Measurements from ENCODE around the gene C1orf159. TPM values are rescaled to one million over a fixed set of nuclear protein-coding genes. Genes with fewer than 3 reads are reported as not detected.

C1orf159 gene
- total and polyA plus RNA-seq, 10 of the 15 experiments (the other 5 are each of a cell fraction or from before 2014, with no cell fraction given) = 0.11 to 23.4 (median 8.0) TPM

GRCh38 chr1:1069056-1069710 is 46.7 kb downstream of the C1orf159 start:
- ChIA-PET SMC1A (ENCODE audit: uncharacterized antibody, unreplicated experiment) (interaction anchor here (1.3 kb wide), 1 partner anchor 181 kb away, joined by 3 read pairs; no protein-coding TSS in a partner anchor), CTCF (interaction anchor here (0.9 kb wide), 1 partner anchor 36 kb away, joined by 3 read pairs; no protein-coding TSS in a partner anchor), RAD21 (ENCODE audit: unreplicated experiment) (interaction anchor here (1.1 kb wide), 1 partner anchor 85 kb away, joined by 3 read pairs; no protein-coding TSS in a partner anchor), POLR2A (interaction anchor here (1.0 to 1.4 kb wide), 2 partner anchors 30 to 204 kb away, joined by 3 to 4 read pairs; partner anchors contain the start of gene UBE2J2)
- DNase-seq (ENCODE audit: low read depth, low spot score) = peak; percentile 40
- H3K36me3 ChIP-seq (ENCODE audit: control insufficient read depth in 2 of 2, insufficient read depth in 2 of 2, low read length in 1 of 2) = no peaks in the 10 kb centered on the region
- no peaks in the 10 kb centered on the region for H3K79me2 ChIP-seq (ENCODE audit: control insufficient read depth, insufficient read depth, low read length)
- H3K4me2 ChIP-seq (ENCODE audit: control insufficient read depth, insufficient read depth) = peak overlapping the region; percentile 69; the same call in 1 of the 2 replicates
- 14% methylated on average over 37 of the region's 75 CpGs for WGBS (ENCODE audit: insufficient coverage, insufficient replicate concordance, low lambda C conversion rate, missing lambda C conversion rate)
- peak; percentile 88 for FAIRE-seq
- no peaks in the 10 kb centered on the region for H3K9me3 ChIP-seq (replicated peaks; ENCODE audit: control insufficient read depth, insufficient read depth, low read length)
- peak; percentile 68 for ATAC-seq
- no peak overlapping the region; the same call in 1 of the 2 replicates for H3K9ac ChIP-seq (ENCODE audit: control insufficient read depth, insufficient read depth, low read length)
- no peaks in the 10 kb centered on the region for H3K27me3 ChIP-seq (replicated peaks in 1 of 2; ENCODE audit: control insufficient read depth in 2 of 2, insufficient read depth in 2 of 2, low read length in 1 of 2)
- no peaks in the 10 kb centered on the region for H4K20me1 ChIP-seq (ENCODE audit: control insufficient read depth, insufficient read depth)
- H3K4me3 ChIP-seq = peak overlapping the region; percentile 66; the same call in 1 of the 2 replicates
- peaks cover 18% of the 10 kb centered on the region for H3K4me1 ChIP-seq (ENCODE audit: control insufficient read depth, insufficient read depth, low read length)
- no peak overlapping the region for H3K27ac ChIP-seq (ENCODE audit: control insufficient read depth, insufficient read depth)
- BruUV-seq (replicated peaks) = no TSS peak
- intact Hi-C loops (cut with micrococcal nuclease; ENCODE audit: unreplicated experiment) (loop anchor here (10.0 kb wide), 1 partner anchor 164 kb away; no protein-coding TSS in a partner anchor), in situ Hi-C loops (cut with MboI) (no loop called here)
- H2AFZ ChIP-seq (ENCODE audit: control insufficient read depth, low read depth, low read length) = peak overlapping the region; percentile 71
- TF ChIP-seq NRF1 (conservative IDR thresholded peaks at IDR 0.05; ENCODE audit: low read depth, low read length) = peak; percentile 67
- TF ChIP-seq ZBTB11 (CRISPR knock-in tag; IDR thresholded peaks at IDR 0.05) = no peak
- no peak for TF ChIP-seq CUX1 (IDR thresholded peaks at IDR 0.05; ENCODE audit: insufficient replicate concordance, low read depth, low read length)
- TF ChIP-seq POLR2A (IDR thresholded peaks at IDR 0.05; ENCODE audit: low read depth, low read length) = peak; percentile 78
- 0 out of 2 replicates have a peak, but pooled peaks have one; percentile 29 for TF ChIP-seq BRCA1 (IDR thresholded peaks at IDR 0.05; ENCODE audit: low read depth, low read length)
- TF ChIP-seq IKZF1 (conservative IDR thresholded peaks at IDR 0.05) = no peak
- peak; percentile 34 for TF ChIP-seq E4F1 (IDR thresholded peaks at IDR 0.05; ENCODE audit: borderline replicate concordance, partially characterized antibody)
- TF ChIP-seq BMI1 (IDR thresholded peaks at IDR 0.05; ENCODE audit: borderline replicate concordance) = peak; percentile 96

Data from GM12878 (cell line).